GM11168 (cell line): ENCODE data around the gene PARP6.

ENCODE experiments used
- in situ Hi-C: fragments of 300-500 bp; cut with MboI; formaldehyde crosslinking; loops from one replicate; pipeline ENCODE4 v1.12.0; 2022; ENCODE audit warnings: low sequenced_read_pairs; ENCODE audit not compliant: unreplicated experiment

Gene PARP6

DNA sequence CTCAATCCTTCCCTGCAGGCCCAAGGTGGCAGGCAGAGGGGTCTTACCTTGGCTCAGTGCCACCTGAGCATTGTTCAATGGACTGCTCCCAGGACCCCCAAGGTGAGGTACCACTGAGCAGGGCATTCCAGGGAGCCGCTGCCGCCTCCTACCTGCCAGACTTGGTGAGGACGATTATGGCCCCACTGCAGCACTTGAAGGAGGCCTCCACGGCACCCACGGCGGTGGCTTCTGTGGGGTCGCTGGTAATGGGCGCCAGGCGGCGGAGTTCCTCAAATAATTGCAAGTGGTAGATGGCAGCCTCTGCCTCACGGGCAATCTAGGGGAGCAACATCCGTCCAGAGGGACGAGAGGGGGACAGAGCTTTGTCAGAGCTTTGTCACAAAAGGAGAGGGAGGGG lies 70.1 kb downstream of the PARP6 start:
- in situ Hi-C loops: no loop called here

DNA sequence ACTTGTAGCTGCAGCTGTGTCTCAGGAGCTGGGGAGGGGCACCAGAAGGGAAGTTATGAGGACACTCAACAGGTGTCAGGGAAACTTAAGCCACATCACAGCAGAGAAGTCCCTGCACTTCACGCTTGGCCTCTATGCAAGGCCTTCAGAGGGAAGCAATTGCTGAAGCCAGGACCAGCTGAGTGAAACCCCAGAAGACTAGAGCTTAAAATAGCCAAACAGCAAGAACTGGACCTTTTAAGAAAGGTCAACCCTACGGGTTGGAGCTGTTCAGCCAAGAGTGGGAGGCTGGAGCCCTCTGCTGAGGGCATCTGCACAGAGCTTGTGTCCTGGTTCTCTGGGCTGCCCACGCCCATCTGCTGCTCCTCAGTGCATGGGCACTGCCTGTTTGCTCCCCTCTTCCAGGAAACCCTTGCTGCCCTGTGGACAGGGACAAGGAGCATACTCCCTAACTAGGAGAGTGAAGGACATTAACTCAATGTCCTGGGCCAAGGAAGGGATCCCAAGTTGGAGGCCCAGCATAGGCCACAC lies 70.9 kb downstream of the PARP6 start:
- in situ Hi-C loops: no loop called here

DNA sequence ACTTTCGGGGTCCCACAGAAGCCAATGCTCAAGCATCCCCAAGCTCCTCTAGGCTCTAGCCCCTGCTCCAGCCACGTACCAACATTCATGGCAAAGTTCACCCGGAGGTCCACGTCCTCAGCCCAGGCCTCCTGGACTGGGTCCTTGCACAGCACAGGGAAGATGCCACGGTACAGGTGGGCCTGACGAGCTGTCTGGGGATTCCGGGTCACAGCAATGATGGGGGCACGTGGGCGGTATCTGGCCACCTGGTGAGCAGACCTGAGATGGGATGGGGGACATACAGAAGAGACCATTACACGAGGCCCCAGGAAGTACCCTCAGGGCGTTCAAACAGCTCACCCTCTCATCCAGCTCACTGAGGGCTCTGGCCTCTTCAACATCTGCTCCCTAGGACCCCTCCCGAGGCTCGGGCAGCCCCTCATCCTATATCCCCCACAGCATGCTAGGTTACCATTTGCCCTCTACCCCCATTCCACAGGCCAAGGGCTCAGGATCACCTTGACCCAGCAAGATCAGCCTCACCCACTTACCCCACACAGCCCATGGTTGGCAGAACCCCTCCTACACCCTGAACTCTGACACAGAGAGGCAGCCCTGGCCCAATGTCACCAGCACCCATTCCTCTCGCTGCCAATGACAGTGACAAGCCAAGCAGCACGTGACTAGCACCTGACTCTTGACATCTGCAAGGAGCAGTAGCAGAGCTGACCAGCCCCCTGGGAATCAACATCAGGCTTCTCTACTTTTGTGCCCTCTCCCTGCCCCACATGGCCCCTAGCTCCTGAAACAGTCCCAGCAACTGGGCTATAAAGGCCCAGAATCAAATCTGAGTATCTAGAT lies 71.7 kb downstream of the PARP6 start:
- in situ Hi-C loops: no loop called here

DNA sequence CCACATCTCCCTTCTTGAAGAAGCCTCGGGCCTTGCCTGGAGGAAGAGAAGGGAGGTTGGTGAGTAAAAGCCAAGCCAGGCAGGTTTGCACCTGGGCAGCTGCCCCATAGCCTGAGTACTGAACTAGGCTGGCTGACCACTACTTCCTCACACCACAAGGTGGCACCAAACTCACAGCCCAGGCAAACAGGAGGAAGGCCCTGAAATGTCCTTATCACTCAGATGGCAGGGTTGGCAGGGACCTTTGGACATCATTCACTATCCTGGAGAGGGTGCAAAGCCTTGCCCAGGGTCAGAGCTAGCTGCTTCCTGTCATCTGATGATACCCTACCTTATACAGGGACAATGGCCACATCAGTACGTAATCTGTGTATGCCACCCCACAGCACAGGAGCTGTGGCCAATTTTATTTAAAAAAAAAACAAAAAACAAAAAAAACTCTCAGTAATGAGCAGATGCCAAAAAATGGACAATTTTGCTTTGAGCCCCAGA lies 72.6 kb downstream of the PARP6 start:
- in situ Hi-C loops: no loop called here

DNA sequence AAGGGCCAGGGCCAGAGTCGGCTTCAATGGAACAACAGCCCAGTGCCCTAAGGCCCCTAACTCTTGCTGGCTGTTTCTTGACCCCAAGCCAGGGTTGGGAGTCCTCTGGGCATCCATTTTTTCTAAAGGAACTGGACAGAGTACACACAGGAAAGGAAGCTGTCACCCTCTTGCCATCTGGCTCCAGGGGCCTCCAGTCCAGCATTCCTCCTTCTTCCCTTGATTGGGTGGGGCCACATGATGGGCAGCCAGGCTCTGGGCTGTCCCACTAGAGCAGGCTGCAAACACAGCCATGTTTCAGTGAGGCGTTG lies 73.2 kb downstream of the PARP6 start:
- in situ Hi-C loops: no loop called here

DNA sequence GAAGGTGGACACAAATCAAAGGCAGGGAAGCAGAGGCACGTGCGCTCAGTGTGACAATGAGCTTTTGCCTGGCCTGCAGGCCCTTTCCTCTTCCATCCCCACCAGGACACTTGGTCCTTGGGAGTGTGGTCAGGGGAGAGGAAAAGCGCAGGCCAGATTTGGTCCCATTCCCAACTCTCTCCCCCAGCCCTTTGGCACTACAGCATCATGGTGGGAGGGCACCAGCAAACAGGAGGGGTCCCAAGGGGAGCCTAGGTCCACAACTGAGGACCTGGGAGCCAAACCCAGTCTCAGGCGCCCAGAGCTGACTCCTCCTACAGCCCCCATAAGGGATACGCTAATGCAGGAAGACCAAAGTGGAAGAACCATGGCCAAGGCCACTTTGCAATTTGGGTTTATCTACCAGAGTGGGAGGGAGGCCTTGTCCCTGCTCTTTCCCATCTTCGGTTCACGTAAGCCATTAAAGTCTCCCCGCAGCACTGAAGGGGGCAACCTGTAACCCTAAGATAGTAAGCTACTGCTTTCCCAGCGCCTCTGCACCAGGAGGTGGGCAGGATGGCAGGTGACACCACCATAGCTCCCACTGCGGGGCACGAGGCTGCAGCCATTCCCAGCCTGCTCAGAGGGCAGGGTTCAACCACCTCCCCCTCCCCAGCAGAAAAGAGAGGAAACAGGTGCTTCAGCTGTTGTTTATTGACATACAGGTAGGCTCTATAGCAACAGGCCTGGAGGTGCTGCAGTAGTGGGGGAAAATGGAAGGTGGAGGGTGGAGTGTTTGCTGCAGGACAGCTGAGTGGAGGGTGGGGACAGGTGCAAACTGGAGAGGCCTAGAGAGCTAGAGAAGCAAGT lies 73.8 kb downstream of the PARP6 start:
- in situ Hi-C loops: no loop called here

DNA sequence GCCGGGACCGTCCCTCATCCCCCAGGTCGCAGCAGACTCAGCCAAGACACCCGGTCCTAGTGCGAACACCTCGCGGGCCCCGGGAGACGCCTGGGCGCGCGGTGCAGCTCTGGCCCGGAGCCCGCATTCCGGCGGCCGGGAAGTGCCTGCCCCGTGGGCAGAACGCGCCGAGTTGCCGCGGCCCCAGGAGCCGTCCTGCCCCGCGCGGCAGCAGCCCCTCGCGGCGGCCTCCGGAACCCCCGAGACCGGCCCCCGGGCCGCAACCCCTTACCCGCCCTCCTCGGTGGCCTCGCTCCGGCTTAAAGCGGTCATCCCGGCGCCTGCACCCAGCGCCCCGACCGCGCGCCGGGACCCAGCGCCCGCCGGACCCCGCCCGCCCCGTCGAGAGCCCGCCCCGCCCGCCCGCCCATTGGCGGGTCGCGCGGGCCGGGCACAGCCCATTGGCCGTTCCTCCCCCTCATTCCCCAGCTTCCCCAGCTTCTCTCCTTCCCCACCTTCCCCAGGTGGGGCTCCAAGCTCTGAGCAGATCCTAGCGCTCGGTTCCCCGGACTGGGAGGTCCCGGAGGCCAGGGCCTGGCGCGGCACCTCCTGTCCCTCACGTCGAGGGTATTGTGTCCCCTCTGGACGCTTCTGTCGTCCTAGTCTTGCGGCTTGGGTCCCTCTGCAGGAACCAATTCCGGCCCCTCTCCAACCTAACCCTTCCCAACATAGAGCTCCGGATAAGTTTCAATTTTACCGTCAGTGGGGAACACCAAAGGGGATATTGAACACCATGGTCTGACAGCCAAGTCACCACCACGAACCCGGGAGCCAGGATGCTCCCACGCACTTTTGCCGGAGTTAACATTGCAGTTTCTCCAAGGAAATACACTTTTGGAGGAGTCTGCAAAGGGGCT lies 74.6 kb downstream of the PARP6 start, which contains the start of gene GRAMD2A:
Gene GRAMD2A (minus strand): TSS at position 328 of the 896 bp plus-strand sequence.
- in situ Hi-C loops: no loop called here

DNA sequence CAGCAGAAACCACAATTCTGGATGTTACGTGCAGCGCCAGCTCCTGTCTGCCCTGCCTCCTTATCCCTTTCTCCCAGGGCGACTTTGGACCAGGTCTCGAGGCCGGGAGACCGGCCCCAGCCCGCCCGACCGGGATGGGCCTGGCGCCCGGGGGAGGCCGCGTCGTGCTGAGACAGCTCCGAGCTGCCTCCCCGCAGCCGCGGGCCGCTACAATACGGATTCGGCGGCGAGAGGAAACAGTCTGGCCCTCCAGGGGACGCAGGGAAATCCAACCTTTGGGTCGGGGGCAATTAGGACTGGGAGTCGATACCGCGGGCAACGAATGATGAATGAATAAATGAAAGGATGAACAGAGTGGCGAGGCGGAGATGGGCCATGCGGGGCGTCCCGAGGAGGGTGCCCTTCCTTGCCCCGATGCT lies 75.3 kb downstream of the PARP6 start:
- in situ Hi-C loops: no loop called here

DNA sequence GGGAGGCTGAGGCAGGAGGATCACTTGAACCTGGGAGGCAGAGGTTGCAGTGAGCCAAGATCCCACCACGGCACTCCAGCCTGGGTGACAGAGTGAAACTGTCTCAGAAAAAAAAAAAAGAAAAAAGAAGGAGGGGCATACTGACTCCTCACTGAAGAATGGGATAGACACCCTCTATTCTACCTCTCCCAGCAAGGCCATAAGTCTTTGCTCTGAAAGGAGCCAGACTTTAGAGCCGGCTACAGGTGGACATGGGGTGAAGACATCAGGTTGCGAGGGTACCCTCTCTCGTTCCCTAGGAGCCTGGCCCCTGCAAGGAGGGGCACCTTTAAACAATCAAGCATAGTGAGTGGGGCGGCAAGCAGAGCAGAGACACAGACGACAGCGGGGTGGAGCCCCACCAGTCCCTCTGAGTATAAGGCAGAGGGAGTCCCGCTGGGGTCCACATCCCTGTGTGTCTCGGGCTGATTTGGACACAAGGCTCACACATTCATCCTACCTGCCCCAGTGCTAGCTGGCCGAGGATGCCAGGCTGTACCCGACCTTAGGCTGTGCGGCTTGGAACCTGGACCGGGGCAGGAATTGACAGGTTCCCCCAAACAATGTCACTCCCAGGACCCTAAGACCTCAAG lies 75.8 kb downstream of the PARP6 start:
- in situ Hi-C loops: no loop called here

DNA sequence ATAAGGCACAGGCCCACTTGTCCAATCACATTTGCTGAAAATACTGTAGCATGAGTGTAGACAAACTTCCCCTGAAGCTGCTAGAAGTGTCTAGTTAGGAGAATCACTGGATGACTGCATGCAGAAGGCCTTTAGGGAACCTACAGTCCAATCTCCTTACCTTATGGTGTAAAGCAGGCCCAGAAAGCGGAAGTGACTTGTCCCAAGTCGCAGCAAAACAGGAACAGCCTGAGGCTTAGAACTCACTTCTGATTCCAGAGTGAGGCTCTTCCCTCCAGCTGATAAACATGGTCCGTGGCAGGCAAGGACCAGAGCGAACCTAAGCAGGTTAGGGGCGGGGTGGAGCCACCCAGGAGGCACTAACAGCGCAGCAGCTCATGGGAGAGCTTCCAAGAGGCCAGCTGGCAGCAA lies 77.2 kb downstream of the PARP6 start:
- in situ Hi-C loops: no loop called here

DNA sequence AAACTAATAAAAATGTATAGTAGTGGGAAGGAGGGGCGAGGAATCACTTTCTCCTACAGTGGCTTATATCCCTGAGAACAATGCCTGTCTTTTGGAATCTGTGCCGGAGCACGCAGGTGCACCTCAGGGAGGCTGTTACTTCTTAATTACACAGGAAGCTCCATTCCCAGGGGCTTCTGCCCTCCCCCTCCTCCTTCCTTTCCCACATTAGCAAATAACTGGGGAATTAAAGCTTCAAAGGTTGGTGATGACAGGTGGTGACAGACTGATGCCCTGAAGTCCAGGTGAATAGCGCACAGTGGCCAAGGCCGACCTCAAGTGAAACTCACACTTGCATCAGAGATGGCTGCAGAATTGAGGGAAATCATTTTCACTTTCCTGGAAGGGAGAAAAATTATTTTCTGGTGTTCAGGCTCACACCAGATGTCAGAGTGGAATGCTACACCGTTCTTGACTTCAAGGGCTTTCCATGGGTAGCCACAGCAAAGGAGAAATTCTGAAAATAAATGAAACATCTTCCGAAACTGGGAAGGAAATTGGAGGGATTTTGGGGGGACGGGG lies 78.4 kb downstream of the PARP6 start:
- in situ Hi-C loops: no loop called here

DNA sequence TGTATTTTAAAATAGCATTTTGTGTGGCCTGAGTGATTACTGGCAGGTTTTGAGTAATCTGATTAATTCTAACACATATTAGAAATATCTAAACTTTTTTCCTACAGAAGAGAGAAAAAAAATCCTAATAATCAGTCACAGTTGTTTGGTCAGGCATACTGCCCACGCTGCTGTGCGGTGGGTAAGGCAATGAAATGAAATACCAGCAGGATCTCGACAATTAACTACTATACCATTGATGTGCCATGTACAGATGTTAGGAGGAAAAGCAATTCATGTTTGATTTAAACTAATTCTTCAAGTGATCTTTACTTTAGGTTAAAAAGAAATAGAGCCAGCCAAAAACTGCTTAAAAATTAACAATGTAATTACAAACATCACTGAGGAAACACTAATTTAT lies 79.9 kb downstream of the PARP6 start:
- in situ Hi-C loops: no loop called here
